Measurements from ENCODE around the gene ALDH2.
"Not testable (repeated sequence)": the region's sequence is repeated elsewhere in the genome, so short reads cannot be mapped to it uniquely, and the experiment has no call there.

Gene ALDH2

DNA sequence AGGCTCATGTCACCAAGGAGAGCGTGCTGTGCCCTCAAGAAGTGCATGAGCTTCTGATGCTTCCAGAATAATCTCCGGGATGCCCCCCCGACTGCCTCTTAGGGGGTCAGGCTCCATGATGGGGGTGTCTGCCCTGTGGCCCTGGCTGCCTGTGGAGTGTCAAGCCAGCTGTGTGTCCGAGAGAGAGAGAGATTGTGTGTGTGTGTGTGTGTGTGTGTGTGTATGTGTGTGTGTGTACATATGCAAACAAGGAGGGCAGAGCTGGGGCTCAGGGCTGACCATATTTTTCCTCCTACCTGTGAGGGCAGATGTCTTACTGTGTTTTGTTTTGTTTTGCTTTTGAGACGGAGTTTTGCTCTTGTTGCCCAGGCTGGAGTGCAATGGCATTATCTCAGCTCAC, 5.6 kb upstream of the ALDH2 start:
- peak; percentile 58 for DNase-seq (ENCODE audit: low spot score)
- TF ChIP-seq, protein P1, sequence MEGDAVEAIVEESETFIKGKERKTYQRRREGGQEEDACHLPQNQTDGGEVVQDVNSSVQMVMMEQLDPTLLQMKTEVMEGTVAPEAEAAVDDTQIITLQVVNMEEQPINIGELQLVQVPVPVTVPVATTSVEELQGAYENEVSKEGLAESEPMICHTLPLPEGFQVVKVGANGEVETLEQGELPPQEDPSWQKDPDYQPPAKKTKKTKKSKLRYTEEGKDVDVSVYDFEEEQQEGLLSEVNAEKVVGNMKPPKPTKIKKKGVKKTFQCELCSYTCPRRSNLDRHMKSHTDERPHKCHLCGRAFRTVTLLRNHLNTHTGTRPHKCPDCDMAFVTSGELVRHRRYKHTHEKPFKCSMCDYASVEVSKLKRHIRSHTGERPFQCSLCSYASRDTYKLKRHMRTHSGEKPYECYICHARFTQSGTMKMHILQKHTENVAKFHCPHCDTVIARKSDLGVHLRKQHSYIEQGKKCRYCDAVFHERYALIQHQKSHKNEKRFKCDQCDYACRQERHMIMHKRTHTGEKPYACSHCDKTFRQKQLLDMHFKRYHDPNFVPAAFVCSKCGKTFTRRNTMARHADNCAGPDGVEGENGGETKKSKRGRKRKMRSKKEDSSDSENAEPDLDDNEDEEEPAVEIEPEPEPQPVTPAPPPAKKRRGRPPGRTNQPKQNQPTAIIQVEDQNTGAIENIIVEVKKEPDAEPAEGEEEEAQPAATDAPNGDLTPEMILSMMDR (IDR thresholded peaks at IDR 0.05; ENCODE audit: extremely low read depth, missing control alignments): no peak

DNA sequence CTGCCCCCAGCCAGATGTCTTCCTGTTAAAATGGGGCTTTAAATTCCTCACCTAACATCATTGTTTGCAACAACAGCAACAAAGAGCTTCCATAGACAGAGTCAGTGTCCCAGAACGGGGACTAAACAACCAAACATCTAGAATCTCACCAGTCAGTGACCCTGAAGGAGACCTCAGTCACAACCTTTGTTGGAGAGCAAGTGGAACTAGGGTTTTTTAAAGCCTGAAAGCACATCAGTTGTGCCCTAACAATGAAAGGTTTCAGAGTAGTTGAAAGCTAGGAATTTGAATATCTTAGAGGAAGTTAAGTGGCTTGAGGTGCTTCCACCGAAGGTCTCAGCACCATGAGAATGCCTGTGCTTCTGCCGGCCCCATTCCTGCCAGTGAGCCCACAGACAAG, 5.0 kb upstream of the ALDH2 start:
- no peak for DNase-seq (ENCODE audit: low spot score)
- TF ChIP-seq, protein P1 (IDR thresholded peaks at IDR 0.05; ENCODE audit: extremely low read depth, missing control alignments): no peak

DNA sequence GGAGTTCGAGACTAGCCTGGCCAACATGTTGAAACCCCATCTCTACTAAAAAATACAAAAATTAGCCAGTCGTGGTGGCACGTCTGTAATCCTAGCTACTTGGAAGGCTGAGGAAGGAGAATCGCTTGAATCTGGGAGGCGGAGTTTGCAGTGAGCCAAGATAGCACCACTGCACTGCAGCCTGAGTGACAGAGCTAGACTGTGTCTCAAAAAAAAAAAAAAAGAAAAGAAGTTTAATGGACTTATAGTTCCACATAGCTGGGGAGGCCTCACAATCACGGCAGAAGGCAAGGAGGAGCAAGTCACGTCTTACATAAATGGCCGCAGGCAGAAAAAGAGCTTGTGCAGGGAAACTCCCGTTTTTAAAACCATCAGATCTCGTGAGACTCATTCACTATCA, 3.2 kb upstream of the ALDH2 start:
- DNase-seq (ENCODE audit: low spot score): not testable (repeated sequence)

DNA sequence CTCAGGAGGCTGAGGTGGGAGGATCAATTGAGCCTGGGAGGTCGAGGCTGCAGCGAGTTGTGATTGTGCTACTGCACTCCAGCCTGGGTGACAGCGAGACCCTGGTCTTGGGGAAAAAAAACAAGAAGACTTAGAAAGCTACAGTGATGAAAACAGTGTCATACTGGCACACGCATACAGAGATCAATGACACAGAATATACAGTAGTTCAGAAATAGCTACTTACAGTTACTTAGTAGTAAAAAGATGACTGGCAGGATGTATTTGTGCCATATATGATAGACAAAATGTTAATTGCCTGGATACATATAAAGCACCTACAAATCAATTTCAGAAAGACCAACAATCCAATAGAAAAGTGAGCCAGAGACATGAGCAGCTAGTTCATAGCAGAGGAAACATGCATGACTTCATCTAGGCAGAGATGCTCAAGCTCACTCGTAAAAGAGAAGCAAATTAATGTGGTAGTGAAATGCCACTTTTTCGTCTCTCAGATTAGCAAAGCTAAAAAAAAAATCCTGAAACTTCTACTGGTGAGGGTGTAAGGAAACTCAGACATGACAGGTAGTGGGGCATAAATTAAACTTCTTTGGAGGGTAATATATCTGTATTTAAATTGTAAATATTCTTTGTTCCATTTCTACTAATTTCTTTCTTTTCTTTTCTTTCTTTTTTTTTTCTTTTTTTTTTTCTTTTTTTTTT, 2.5 kb upstream of the ALDH2 start:
- peak; percentile 59 for DNase-seq (ENCODE audit: low spot score)
- TF ChIP-seq, protein P1 (IDR thresholded peaks at IDR 0.05; ENCODE audit: extremely low read depth, missing control alignments): no peak

DNA sequence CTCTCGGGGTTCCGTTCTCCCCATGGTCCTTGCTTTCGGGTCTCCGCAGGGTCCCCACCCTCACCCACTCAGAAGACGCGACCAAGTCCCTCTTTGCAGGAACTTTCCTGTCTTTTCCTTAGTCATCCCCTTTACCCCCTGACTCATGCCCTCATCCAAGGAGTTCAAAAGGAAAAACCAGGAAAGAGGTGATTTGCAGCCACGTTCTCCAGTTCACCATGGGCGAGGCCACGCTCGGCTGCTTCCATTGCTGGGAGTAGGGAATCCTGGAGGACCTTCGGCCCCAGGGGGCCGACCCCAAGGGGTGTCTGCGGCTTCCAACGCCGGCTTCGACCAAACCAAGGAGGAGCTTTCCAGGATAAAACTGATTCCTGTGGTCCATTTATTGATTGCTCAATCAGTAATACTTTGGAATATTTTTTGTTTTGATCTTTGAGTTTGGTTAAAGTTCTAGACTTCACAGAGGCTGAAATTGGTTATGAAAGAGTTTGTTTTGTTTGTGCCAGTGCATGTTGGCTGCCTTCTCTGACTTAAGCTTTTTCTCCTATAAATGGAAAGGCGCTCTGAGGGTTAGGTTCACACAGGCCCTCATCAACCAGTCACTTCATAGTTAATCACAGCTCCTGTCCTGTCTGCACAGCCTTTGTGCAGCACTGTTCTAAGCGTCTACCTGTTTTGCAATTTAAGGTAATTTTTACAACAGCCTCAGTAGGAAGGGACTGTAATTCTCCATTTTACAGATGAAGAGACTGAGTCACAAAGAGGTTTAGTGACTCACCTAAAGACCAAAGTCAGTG, 827 bp downstream of the ALDH2 start:
- no peak for DNase-seq (ENCODE audit: low spot score)
- TF ChIP-seq, protein P1 (IDR thresholded peaks at IDR 0.05; ENCODE audit: extremely low read depth, missing control alignments): no peak

DNA sequence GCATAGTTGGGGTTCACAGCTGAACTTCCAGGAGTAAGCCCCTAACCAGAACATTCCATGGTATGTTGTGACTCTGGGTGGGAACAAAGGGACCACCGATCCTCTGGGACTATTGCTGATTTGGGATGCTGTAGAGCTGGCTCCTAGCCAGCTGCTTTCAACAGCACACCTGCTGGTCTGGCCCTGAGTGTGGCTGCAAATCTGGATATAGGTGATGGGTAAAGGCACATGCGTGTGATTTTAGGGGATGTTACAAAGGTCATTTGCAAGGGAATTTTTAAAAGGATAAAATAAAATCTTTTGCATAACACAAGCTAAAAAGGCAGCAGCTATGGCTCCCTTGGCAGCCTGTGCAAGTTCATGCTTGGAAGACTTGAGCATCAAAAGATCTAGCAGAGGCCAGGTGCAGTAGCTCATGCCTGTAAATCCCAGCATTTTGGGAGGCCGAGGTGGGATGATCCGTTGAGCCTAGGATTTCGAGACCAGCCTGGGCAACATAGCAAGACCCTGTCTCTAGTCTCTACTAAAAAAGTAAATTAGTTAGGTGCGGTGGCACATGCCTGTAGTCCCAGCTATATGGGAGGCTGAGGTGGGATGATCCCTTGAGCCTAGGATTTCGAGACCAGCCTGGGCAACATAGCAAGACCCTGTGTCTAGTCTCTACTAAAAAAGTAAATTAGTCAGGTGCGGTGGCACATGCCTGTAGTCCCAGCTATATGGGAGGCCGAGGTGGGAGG, 1.6 kb downstream of the ALDH2 start:
- TF ChIP-seq, protein P1 (IDR thresholded peaks at IDR 0.05; ENCODE audit: extremely low read depth, missing control alignments): no peak
- DNase-seq (ENCODE audit: low spot score): no peak

DNA sequence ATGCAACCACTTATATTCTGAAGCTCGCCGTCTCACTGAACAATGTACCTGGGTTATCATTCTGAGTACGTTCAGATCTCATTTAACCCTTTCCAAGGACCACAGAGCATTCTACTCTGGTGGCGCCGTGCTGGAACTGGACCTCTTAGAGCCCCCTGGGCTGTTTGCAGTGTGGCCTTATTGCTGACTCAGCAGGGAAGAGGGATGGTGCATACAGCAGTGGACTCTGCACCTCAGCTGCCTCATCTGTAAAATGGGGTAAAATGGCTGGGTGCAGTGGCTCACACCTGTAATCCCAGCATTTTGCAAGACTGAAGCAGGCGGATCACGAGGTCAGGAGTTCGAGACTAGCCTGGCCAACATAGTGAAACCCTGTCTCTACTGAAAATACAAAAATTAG, 2.9 kb downstream of the ALDH2 start:
- TF ChIP-seq, protein P1 (IDR thresholded peaks at IDR 0.05; ENCODE audit: extremely low read depth, missing control alignments): no peak
- no peak for DNase-seq (ENCODE audit: low spot score)

All from GM20000 (cell line).